Amniotic stem cell (primary cell): ENCODE data around the gene CDC42.
"Not testable (repeated sequence)": the region's sequence is repeated elsewhere in the genome, so short reads cannot be mapped to it uniquely, and the experiment has no call there.

Experiments
- DNase-seq: peaks from one replicate; lab custom pipeline; 2025; lab: John Stamatoyannopoulos, UW

Gene CDC42

GRCh38 chr1:22052115-22053016 is at the start of gene CDC42:
CDC42 (plus strand) TSS chr1:22052709; CDS start chr1:22078479, 25,770 bp downstream.
- peak; percentile 89 for DNase-seq

- DNase-seq, result not testable (repeated sequence)
Measured at GRCh38 chr1:22002875-22003274, 49.6 kb upstream of the CDC42 start.

GRCh38 chr1:22003959-22004358 is 48.5 kb upstream of the CDC42 start:
- not testable (repeated sequence) for DNase-seq

- DNase-seq, result not testable (repeated sequence)
Measured at GRCh38 chr1:22005261-22006149, 47.0 kb upstream of the CDC42 start.

- DNase-seq, result not testable (repeated sequence)
Measured at GRCh38 chr1:22006736-22007135, 45.8 kb upstream of the CDC42 start.

GRCh38 chr1:22007262-22007661 is 45.2 kb upstream of the CDC42 start:
- not testable (repeated sequence) for DNase-seq

- not testable (repeated sequence) for DNase-seq
Measured at GRCh38 chr1:22009566-22009965, 42.9 kb upstream of the CDC42 start.

GRCh38 chr1:22012752-22013151 is 39.8 kb upstream of the CDC42 start:
- not testable (repeated sequence) for DNase-seq

GRCh38 chr1:22014575-22015206 is 37.8 kb upstream of the CDC42 start:
- DNase-seq, result not testable (repeated sequence)

GRCh38 chr1:22018583-22019559 is 33.6 kb upstream of the CDC42 start:
- peak; percentile 32 for DNase-seq

- no peak for DNase-seq
Measured at GRCh38 chr1:22021061-22021460, 31.4 kb upstream of the CDC42 start.

- no peak for DNase-seq
Measured at GRCh38 chr1:22024485-22025367, 27.8 kb upstream of the CDC42 start.

GRCh38 chr1:22025368-22026155 is 26.9 kb upstream of the CDC42 start:
- DNase-seq, result peak; percentile 76

GRCh38 chr1:22026924-22027289 is 25.6 kb upstream of the CDC42 start:
- DNase-seq, result no peak

- no peak for DNase-seq
Measured at GRCh38 chr1:22030057-22030456, 22.5 kb upstream of the CDC42 start.

GRCh38 chr1:22030473-22030872 is 22.0 kb upstream of the CDC42 start:
- DNase-seq, result no peak

GRCh38 chr1:22031214-22031962 is 21.1 kb upstream of the CDC42 start:
- no peak for DNase-seq

GRCh38 chr1:22034834-22035233 is 17.7 kb upstream of the CDC42 start:
- DNase-seq, result not testable (repeated sequence)
